C4-2B (cell line): ENCODE results near the gene SEPTIN5.

Experiments used
- ZFX ChIP-seq: fragments of 450-650 bp; IDR thresholded peaks from 2 replicates; pipeline ENCODE4 v1.6.1; 2017
- TF ChIP-seq, protein P1 (sequence below): fragments of 450-650 bp; conservative IDR thresholded peaks from 2 replicates; pipeline ENCODE4 v1.5.1; 2017; ENCODE audit warnings: mild to moderate bottlenecking

DNA sequence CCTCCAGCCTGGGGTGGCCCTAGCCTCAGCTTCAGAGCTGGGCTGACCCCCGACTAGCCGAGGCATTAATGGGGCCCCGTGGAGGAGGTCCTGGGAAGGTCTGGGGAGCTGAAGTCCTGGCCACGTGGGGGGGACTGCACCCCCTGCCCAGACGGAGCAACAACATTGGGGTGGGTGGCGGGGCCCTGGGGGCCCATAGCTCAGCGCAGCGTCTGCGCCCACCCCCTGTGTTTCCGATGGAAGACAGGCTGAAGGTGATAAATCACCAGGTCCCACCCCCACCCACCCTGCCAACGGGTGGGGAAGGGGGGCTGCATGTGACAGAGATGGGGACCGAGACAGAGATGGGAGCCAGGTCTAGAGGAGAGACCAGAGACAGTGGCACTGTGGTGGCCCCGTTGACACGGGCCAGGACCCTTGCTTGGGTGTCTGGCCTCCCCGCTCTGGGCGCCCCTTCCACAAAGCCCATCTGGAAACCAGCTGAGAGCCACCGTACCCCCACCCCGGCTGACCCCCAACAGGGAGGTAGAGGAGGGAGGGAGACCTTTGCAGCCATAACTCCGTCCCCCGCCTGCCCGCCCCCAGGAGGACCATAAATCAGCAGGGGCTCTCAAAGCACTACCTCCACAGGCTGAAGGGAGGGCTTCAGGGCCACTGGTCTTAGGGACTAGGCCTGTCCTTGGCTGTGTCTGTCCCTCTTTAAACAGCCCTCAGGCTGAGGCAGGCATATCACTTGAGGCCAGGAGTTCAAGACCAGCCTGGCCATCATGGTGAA is 17.2 kb downstream of the SEPTIN5 start:
- TF ChIP-seq, protein P1, sequence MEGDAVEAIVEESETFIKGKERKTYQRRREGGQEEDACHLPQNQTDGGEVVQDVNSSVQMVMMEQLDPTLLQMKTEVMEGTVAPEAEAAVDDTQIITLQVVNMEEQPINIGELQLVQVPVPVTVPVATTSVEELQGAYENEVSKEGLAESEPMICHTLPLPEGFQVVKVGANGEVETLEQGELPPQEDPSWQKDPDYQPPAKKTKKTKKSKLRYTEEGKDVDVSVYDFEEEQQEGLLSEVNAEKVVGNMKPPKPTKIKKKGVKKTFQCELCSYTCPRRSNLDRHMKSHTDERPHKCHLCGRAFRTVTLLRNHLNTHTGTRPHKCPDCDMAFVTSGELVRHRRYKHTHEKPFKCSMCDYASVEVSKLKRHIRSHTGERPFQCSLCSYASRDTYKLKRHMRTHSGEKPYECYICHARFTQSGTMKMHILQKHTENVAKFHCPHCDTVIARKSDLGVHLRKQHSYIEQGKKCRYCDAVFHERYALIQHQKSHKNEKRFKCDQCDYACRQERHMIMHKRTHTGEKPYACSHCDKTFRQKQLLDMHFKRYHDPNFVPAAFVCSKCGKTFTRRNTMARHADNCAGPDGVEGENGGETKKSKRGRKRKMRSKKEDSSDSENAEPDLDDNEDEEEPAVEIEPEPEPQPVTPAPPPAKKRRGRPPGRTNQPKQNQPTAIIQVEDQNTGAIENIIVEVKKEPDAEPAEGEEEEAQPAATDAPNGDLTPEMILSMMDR = no peak
- TF ChIP-seq ZFX = no peak
